Natural killer cell treated with Interleukin-12 subunit alpha and Interleukin-12 subunit beta and Interleukin-15 and Interleukin-18, amount 100 ng/mL, for 72 hours (primary cell): ENCODE results near the gene CNTROB. TPM values are rescaled to one million over a fixed set of nuclear protein-coding genes. Genes with fewer than 3 reads are reported as not detected.

Experiments
- ATAC-seq, 2 donors: fragments of 150-1000 bp; cut with Tn5 transposase in 1 of 2; sonication (Bioruptor Pico), chemical (Tn5 transposase) in 1 of 2; 2 replicates each; pipeline ENCODE4 v1.10.0; 2021
- DNase-seq: peaks from one replicate; pipeline ENCODE4 v3.0.0; 2022; ENCODE audit warnings: low spot score
- H3K27ac Mint-ChIP-seq, 2 donors: 1 replicate in 1 of 2; 2 replicates in 1 of 2; pipeline ENCODE4 v1.8.0; 2022; ENCODE audit warnings: mixed read lengths in 2 of 2, mild to moderate bottlenecking in 1 of 2, moderate library complexity in 1 of 2
- H3K27me3 Mint-ChIP-seq, 2 donors: 1 replicate in 1 of 2; 2 replicates in 1 of 2; pipeline ENCODE4 v1.8.0; 2022; ENCODE audit warnings: mixed read lengths in 2 of 2
- H3K36me3 Mint-ChIP-seq: one replicate; pipeline ENCODE4 v1.8.0; 2022; ENCODE audit warnings: mixed read lengths
- H3K4me1 Mint-ChIP-seq, 2 donors: 1 replicate in 1 of 2; 2 replicates in 1 of 2; pipeline ENCODE4 v1.8.0; 2022; ENCODE audit warnings: low read depth in 2 of 2, mixed read lengths in 2 of 2, mild to moderate bottlenecking in 1 of 2
- H3K4me3 Mint-ChIP-seq: one replicate; pipeline ENCODE4 v1.8.0; 2022; ENCODE audit warnings: mixed read lengths
- H3K9me3 Mint-ChIP-seq: 2 replicates; pipeline ENCODE4 v1.8.0; 2022; ENCODE audit warnings: mixed read lengths
- total RNA-seq, 2 donors: library from RNA; stranded (reverse); gene quantifications; one replicate each; pipeline ENCODE4 v1.2.3, GENCODE V29; 2022

The CNTROB gene
- total RNA-seq, 2 donors from 2014 or later: 32.6 to 74.6 TPM

GRCh38 chr17:7993972-7994589 lies 62.1 kb downstream of the CNTROB start:
- Mint-ChIP-seq H3K27me3 (peaks cover 9 to 12% of the 10 kb centered on the region in 2 donors), H3K27ac (no peak overlapping the region), H3K9me3 (no peaks in the 10 kb centered on the region), H3K36me3 (no peaks in the 10 kb centered on the region), H3K4me1 (peaks cover 16 to 20% of the 10 kb centered on the region in 2 donors), H3K4me3 (no peak overlapping the region)
- no peak for DNase-seq
- no peak for ATAC-seq

- ATAC-seq (no peak), DNase-seq (no peak)
- Mint-ChIP-seq H3K4me3 (no peak overlapping the region), H3K9me3 (no peaks in the 10 kb centered on the region), H3K27ac (no peak overlapping the region), H3K4me1 (peaks cover 3 to 7% of the 10 kb centered on the region in 2 donors), H3K36me3 (no peaks in the 10 kb centered on the region), H3K27me3 (peaks cover 9 to 19% of the 10 kb centered on the region in 2 donors)
Observed at GRCh38 chr17:7995724-7996123, 63.7 kb downstream of the CNTROB start.

GRCh38 chr17:7997186-7997585 lies 65.2 kb downstream of the CNTROB start:
- ATAC-seq: no peak
- Mint-ChIP-seq H3K27me3 (peaks cover 20 to 33% of the 10 kb centered on the region in 2 donors), H3K36me3 (no peaks in the 10 kb centered on the region), H3K4me1 (peaks cover 5 to 7% of the 10 kb centered on the region in 2 donors), H3K27ac (no peak overlapping the region), H3K9me3 (no peaks in the 10 kb centered on the region), H3K4me3 (no peak overlapping the region)
- DNase-seq: no peak

Other genes starting within 250 kb of the CNTROB start
- 100 to 1,000 TPM in 1 of 2 donors, 10 to 100 TPM in 1; 98.2 to 112 TPM for gene TP53, start 244.7 kb upstream of the CNTROB start, total RNA-seq
- 10 to 100 TPM; 19.4 to 48.2 TPM for gene WRAP53, start 243.7 kb upstream of the CNTROB start, total RNA-seq
- not detected for gene EFNB3, start 227.0 kb upstream of the CNTROB start, total RNA-seq
- under 1 TPM in 1 of 2 donors, not detected in 1; 0.10 TPM for gene DNAH2, start 214.5 kb upstream of the CNTROB start, total RNA-seq
- 10 to 100 TPM; 52.0 to 67.6 TPM for gene KDM6B, start 98.0 kb upstream of the CNTROB start, total RNA-seq
- 1 to 10 TPM; 2.4 to 2.7 TPM for gene TMEM88, start 77.1 kb upstream of the CNTROB start, total RNA-seq
- gene NAA38, start 74.6 kb upstream of the CNTROB start, total RNA-seq: 100 to 1,000 TPM in 1 of 2 donors, 10 to 100 TPM in 1; 54.1 to 105 TPM
- gene CYB5D1, start 74.2 kb upstream of the CNTROB start, total RNA-seq: 10 to 100 TPM; 11.3 to 12.9 TPM
- 100 to 1,000 TPM; 106 to 192 TPM for gene CHD3, start 43.4 kb upstream of the CNTROB start, total RNA-seq
- 1 to 10 TPM; 2.5 to 4.7 TPM for gene RNF227, start 15.9 kb upstream of the CNTROB start, total RNA-seq
- gene KCNAB3, start 2.4 kb upstream of the CNTROB start, total RNA-seq: 10 to 100 TPM in 1 of 2 donors, 1 to 10 TPM in 1; 8.9 to 14.6 TPM
- gene TRAPPC1, start 260 bp upstream of the CNTROB start, total RNA-seq: 100 to 1,000 TPM; 162 to 217 TPM
- gene GUCY2D, start 70.4 kb downstream of the CNTROB start, total RNA-seq: not detected
- not detected for gene ALOX15B, start 106.9 kb downstream of the CNTROB start, total RNA-seq
- under 1 TPM in 1 of 2 donors, not detected in 1; 0.62 TPM for gene ALOX12B, start 155.5 kb downstream of the CNTROB start, total RNA-seq
- not detected for gene ALOXE3, start 186.3 kb downstream of the CNTROB start, total RNA-seq
- gene HES7, start 191.9 kb downstream of the CNTROB start, total RNA-seq: not detected
- gene PER1, start 220.2 kb downstream of the CNTROB start, total RNA-seq: 10 to 100 TPM; 16.9 to 42.7 TPM
- gene VAMP2, start 230.7 kb downstream of the CNTROB start, total RNA-seq: 10 to 100 TPM; 54.6 to 73.0 TPM
- gene TMEM107, start 244.2 kb downstream of the CNTROB start, total RNA-seq: 10 to 100 TPM; 31.5 to 43.5 TPM